Liver (tissue), 3 donors: ENCODE data around the gene TMEM213.

Experiments
- CTCF ChIP-seq: fragments of 150-350 bp; IDR thresholded peaks from 2 replicates; pipeline ENCODE4 v1.5.1; 2017; ENCODE audit warnings: improper control_type of control experiment, low read depth, low read length; ENCODE audit not compliant: missing input control
- TAF1 ChIP-seq: conservative IDR thresholded peaks from 2 replicates; pipeline ENCODE4 v1.6.1; 2016; ENCODE audit warnings: antibody characterized with exemption, mild to moderate bottlenecking
- TF ChIP-seq, protein P1 (sequence below): IDR thresholded peaks from 2 replicates; pipeline ENCODE4 v1.6.1; 2016; ENCODE audit warnings: antibody characterized with exemption, mild to moderate bottlenecking
- donor health status: healthy.
- donor health status: healthy.

DNA sequence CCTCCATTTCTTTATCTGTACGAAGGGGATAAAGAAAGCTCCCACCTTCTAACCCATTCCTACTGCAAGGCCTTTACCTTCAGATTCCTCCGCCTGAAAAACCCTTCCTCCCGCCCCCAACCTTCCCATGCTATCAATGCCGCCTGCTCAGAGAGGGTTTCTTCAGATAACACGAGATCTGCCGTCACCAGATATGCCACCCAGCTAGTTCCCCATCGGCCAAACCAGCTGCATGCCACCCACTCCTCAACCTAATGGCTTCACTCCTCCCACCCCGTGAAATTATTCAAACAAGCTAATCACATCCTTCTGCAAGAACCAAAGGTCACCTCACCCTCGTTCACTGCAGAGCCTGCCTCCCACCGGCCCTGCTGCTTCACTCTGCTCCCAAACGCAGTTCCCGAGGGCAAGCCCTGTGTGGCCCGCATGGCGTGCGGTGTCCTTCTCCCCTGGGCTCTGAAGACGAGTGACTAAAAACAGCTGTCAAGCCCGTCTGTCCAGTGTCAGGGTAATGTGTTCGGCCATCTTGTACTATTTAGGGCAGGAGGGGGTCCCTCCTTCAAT lies 46.8 kb upstream of the TMEM213 start:
- TF ChIP-seq CTCF (no peak), TAF1 (no peak)
- TF ChIP-seq, protein P1, sequence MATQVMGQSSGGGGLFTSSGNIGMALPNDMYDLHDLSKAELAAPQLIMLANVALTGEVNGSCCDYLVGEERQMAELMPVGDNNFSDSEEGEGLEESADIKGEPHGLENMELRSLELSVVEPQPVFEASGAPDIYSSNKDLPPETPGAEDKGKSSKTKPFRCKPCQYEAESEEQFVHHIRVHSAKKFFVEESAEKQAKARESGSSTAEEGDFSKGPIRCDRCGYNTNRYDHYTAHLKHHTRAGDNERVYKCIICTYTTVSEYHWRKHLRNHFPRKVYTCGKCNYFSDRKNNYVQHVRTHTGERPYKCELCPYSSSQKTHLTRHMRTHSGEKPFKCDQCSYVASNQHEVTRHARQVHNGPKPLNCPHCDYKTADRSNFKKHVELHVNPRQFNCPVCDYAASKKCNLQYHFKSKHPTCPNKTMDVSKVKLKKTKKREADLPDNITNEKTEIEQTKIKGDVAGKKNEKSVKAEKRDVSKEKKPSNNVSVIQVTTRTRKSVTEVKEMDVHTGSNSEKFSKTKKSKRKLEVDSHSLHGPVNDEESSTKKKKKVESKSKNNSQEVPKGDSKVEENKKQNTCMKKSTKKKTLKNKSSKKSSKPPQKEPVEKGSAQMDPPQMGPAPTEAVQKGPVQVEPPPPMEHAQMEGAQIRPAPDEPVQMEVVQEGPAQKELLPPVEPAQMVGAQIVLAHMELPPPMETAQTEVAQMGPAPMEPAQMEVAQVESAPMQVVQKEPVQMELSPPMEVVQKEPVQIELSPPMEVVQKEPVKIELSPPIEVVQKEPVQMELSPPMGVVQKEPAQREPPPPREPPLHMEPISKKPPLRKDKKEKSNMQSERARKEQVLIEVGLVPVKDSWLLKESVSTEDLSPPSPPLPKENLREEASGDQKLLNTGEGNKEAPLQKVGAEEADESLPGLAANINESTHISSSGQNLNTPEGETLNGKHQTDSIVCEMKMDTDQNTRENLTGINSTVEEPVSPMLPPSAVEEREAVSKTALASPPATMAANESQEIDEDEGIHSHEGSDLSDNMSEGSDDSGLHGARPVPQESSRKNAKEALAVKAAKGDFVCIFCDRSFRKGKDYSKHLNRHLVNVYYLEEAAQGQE = no peak
